Measurements from ENCODE around the gene HCST. TPM values are rescaled to one million over a fixed set of nuclear protein-coding genes. Genes with fewer than 3 reads are reported as not detected.

The HCST gene
- total RNA-seq, 1 donor, result 0.36 TPM

DNA sequence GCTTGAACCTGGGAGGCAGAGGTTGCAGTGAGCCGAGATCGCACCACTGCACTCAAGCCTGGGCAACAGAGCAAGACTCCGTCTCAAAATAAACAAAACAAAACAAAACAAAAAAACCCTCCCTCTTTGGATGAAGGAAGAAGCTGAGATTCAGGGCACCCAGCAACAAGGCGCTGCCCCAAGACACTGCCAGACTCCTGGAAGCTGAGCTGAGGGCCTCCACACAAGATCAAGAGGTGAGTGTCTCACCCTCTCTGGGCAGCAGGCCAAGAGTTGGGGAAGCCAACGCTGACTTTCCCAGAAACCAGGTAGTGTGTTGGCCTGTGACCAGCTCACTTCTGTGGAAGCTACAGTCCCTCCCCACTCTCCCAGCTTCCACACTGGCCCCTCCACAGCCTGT lies 9.5 kb downstream of the HCST start:
- DNase-seq (ENCODE audit: insufficient read length, low spot score, missing footprints), result no peak
- peaks cover 5% of the 10 kb centered on the region for H3K4me1 ChIP-seq (ENCODE audit: insufficient read depth, low read length)
- H3K79me2 ChIP-seq (ENCODE audit: insufficient read depth, low read length), result no peaks in the 10 kb centered on the region
- no peak overlapping the region for H3K4me3 ChIP-seq (ENCODE audit: insufficient read depth, low read length)
- H4K20me1 ChIP-seq (ENCODE audit: insufficient read depth, low read length), result no peaks in the 10 kb centered on the region
- no peak overlapping the region for H3K27ac ChIP-seq (ENCODE audit: low read depth, low read length)
- TF ChIP-seq, protein P1, sequence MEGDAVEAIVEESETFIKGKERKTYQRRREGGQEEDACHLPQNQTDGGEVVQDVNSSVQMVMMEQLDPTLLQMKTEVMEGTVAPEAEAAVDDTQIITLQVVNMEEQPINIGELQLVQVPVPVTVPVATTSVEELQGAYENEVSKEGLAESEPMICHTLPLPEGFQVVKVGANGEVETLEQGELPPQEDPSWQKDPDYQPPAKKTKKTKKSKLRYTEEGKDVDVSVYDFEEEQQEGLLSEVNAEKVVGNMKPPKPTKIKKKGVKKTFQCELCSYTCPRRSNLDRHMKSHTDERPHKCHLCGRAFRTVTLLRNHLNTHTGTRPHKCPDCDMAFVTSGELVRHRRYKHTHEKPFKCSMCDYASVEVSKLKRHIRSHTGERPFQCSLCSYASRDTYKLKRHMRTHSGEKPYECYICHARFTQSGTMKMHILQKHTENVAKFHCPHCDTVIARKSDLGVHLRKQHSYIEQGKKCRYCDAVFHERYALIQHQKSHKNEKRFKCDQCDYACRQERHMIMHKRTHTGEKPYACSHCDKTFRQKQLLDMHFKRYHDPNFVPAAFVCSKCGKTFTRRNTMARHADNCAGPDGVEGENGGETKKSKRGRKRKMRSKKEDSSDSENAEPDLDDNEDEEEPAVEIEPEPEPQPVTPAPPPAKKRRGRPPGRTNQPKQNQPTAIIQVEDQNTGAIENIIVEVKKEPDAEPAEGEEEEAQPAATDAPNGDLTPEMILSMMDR (IDR thresholded peaks at IDR 0.05; ENCODE audit: extremely low read depth, low read depth, low read length), result no peak
- H2AFZ ChIP-seq (ENCODE audit: low read length), result no peak overlapping the region
- H3K9me3 ChIP-seq (ENCODE audit: low read depth, low read length), result no peaks in the 10 kb centered on the region
- no peak overlapping the region for H3K4me2 ChIP-seq (ENCODE audit: insufficient read depth, low read length)
- H3K36me3 ChIP-seq (ENCODE audit: insufficient read depth, low read length), result no peaks in the 10 kb centered on the region
- H3K27me3 ChIP-seq (ENCODE audit: insufficient read depth, low read length), result no peaks in the 10 kb centered on the region

DNA sequence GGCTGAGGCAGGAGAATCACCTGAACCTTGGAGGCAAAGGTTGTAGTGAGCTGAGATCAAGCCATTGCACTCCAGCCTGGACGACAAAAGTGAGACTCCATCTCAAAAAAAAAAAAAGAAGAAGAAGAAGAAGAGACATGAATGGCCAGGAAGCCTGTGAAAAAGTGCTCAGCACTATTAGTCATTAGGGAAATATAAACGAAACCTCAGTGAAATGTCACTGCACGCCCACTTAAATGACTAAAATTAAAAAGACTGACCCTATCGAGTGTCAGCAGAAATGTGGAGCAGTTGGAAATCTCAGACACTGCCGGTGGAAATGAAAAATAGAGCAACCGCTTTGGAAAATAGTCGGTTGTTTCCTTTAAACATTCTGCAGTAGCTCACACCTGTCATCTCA lies 11.3 kb downstream of the HCST start:
- DNase-seq (ENCODE audit: insufficient read length, low spot score, missing footprints), result peak; percentile 19
- peaks cover 5% of the 10 kb centered on the region for H3K4me1 ChIP-seq (ENCODE audit: insufficient read depth, low read length)
- no peak overlapping the region for H3K27ac ChIP-seq (ENCODE audit: low read depth, low read length)
- no peaks in the 10 kb centered on the region for H3K36me3 ChIP-seq (ENCODE audit: insufficient read depth, low read length)
- no peaks in the 10 kb centered on the region for H3K79me2 ChIP-seq (ENCODE audit: insufficient read depth, low read length)
- no peaks in the 10 kb centered on the region for H3K27me3 ChIP-seq (ENCODE audit: insufficient read depth, low read length)
- H3K9me3 ChIP-seq (ENCODE audit: low read depth, low read length), result no peaks in the 10 kb centered on the region
- TF ChIP-seq, protein P1 (IDR thresholded peaks at IDR 0.05; ENCODE audit: extremely low read depth, low read depth, low read length), result no peak
- H2AFZ ChIP-seq (ENCODE audit: low read length), result peak overlapping the region; percentile 14
- H3K4me2 ChIP-seq (ENCODE audit: insufficient read depth, low read length), result peak overlapping the region; percentile 65
- H4K20me1 ChIP-seq (ENCODE audit: insufficient read depth, low read length), result no peaks in the 10 kb centered on the region
- H3K4me3 ChIP-seq (ENCODE audit: insufficient read depth, low read length), result no peak overlapping the region

DNA sequence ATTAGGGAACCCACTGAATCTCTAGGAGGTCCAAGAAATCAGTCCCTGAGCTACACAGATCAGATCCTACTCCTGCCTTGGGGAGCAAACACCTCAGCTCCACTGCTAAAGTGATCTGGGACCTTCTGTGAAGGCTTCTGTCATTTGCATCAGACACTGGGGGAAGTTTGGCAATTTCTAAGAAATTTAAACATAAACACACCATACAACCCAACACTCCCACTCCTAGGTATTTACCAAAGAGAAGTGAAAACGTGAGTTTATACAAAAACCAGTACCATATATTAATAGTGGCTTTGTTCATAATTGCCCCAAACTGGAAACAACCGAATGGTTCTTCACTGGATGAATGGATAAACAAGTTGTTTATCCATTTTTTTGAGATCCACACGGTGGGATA lies 13.1 kb downstream of the HCST start:
- Histone ChIP-seq H3K4me1 (ENCODE audit: insufficient read depth, low read length) (peaks cover 5% of the 10 kb centered on the region), H3K4me2 (ENCODE audit: insufficient read depth, low read length) (no peak overlapping the region), H2AFZ (ENCODE audit: low read length) (no peak overlapping the region), H3K27me3 (ENCODE audit: insufficient read depth, low read length) (no peaks in the 10 kb centered on the region), H3K27ac (ENCODE audit: low read depth, low read length) (no peak overlapping the region), H4K20me1 (ENCODE audit: insufficient read depth, low read length) (no peaks in the 10 kb centered on the region), H3K36me3 (ENCODE audit: insufficient read depth, low read length) (no peaks in the 10 kb centered on the region), H3K79me2 (ENCODE audit: insufficient read depth, low read length) (no peaks in the 10 kb centered on the region), H3K9me3 (ENCODE audit: low read depth, low read length) (no peaks in the 10 kb centered on the region), H3K4me3 (ENCODE audit: insufficient read depth, low read length) (no peak overlapping the region)
- DNase-seq (ENCODE audit: insufficient read length, low spot score, missing footprints), result no peak
- TF ChIP-seq, protein P1 (IDR thresholded peaks at IDR 0.05; ENCODE audit: extremely low read depth, low read depth, low read length), result no peak

DNA sequence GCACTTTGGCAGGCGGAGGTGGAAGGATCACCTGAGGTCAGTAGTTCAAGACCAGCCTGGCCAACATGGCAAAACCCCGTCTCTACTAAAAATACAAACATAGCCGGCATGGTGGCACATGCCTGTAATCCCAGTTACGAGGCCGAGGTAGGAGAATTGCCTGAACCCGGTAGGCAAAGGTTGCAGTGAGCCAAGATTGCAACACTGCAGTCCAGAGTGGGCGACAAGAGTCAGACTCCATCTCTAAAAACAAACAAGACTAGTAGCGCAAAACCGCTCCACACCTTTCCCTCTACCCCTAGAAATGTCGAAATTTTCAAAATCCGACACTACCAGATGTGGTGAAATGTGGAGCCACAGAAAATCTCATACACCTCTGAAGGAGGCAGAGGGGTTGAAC lies 17.0 kb downstream of the HCST start:
- no peaks in the 10 kb centered on the region for H3K4me1 ChIP-seq (ENCODE audit: insufficient read depth, low read length)
- TF ChIP-seq, protein P1 (IDR thresholded peaks at IDR 0.05; ENCODE audit: extremely low read depth, low read depth, low read length), result no peak
- H3K36me3 ChIP-seq (ENCODE audit: insufficient read depth, low read length), result no peaks in the 10 kb centered on the region

More for the DNA sequence above, 17.0 kb downstream of the HCST start:
- Histone ChIP-seq H3K4me2 (ENCODE audit: insufficient read depth, low read length) (no peak overlapping the region), H4K20me1 (ENCODE audit: insufficient read depth, low read length) (no peaks in the 10 kb centered on the region), H3K79me2 (ENCODE audit: insufficient read depth, low read length) (no peaks in the 10 kb centered on the region), H2AFZ (ENCODE audit: low read length) (no peak overlapping the region), H3K9me3 (ENCODE audit: low read depth, low read length) (no peaks in the 10 kb centered on the region), H3K27me3 (ENCODE audit: insufficient read depth, low read length) (peaks cover 6% of the 10 kb centered on the region), H3K4me3 (ENCODE audit: insufficient read depth, low read length) (no peak overlapping the region), H3K27ac (ENCODE audit: low read depth, low read length) (no peak overlapping the region)
- DNase-seq (ENCODE audit: insufficient read length, low spot score, missing footprints), result no peak

Measured in osteoblast (primary cell).